Measurements from ENCODE around the gene CDC42EP1.

The CDC42EP1 gene

DNA sequence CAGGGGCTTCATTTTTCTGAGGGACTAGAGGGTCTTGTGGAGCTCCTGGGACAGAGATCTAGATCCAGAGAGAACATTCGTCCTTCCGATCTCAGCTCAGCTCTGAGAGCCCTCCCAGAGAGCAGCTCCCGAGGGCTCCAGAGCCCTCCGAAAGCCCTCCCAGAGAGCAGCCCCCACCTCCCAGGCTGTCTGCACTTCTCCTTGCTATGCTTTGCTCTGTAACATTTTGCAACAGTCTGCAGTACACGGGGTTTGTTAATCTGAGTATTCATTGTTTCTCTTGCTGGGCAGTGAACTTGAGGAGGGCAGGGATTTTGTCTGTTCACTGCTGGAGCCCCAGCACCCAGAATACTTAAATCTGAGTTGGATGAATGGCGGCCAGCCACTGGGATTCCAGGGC is 50.9 kb downstream of the CDC42EP1 start:
- no peak for DNase-seq (ENCODE audit: low read depth)

DNA sequence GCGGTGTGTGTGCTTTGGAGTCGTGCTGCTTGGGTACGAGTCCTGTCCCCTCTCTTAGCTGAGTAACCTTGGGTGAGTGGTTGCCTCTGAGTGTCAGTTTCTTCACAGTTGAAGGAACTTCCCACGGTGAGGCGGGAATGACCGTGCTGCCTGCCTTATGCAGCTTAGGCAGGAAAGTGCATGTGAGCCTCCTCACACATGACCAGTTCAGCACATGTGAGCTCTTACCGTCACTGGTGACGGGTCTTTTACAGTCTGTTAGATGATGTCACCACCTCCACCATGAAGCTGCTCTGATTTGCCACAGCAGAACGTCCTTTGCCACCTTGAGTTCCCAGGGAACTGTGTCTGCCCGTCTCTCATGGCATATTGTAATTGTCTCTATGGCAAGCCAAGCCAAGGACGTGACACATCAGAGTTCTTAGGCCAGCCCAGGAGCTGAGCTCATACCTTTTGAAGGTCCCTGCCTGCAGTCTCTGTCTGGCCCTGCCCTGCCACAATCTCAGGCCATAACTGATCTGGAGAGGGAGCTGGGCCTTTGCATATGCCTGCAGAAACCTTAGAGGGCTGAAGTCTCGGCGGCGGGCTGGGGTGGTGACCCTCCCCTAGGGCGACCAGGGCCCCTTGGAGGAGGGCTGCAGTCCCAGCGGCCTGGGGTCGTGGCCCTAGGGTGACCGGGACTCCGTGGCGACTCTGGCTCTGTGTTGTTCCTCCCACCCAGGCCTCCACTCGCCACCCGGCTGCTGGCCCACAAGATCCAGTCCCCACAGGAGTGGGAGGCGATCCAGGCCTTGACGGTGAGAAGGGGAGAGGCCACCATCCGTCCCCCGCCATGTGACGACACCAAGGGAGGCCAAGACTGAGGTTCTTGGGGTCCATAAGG is 56.2 kb downstream of the CDC42EP1 start:
- DNase-seq (ENCODE audit: low read depth), result no peak

DNA sequence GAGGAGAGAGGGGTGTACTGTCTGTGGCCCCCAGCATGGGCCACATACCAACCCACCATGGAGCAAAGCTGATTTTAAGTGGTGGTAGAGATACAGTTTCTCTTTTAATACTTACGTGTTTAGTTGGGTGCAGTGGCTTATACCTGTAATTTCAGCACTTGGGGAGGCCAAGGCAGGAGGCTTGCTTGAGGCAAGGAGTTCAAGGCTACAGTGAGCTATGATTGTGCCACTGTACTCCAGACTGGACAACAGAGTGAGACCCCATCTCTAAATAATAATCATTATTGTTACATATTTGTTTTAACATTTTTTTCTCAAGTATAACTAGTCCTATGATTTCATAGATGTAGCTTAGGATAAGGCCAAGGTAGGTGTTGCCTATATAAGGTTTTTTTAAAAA is 57.2 kb downstream of the CDC42EP1 start:
- no peak for DNase-seq (ENCODE audit: low read depth)

DNA sequence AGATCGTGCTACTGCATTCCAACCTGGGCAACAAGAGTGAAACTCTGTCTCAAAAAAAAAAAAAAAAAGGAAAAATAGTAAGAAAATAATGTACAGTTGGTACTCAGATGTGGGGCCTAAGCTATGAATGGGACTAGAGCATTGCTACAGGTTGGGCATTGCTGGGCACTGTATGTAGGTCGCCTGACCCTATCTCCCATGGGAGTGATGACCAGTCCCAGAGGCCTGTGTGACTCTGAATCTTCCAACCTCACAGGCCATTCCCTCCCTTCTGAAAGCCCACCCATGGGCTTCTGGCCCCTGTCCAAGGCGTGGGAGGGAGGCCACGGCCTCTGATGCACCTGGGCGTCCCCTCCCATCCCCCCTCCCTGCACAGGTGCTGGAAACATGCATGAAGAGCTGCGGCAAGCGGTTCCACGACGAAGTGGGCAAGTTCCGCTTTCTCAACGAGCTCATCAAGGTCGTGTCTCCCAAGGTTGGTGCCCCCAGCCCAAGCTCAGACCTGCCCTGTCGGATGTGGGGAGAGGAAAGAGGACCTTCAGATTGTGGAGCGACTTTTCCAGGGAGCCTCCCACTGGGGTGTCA is 57.9 kb downstream of the CDC42EP1 start:
- DNase-seq (ENCODE audit: low read depth), result no peak

DNA sequence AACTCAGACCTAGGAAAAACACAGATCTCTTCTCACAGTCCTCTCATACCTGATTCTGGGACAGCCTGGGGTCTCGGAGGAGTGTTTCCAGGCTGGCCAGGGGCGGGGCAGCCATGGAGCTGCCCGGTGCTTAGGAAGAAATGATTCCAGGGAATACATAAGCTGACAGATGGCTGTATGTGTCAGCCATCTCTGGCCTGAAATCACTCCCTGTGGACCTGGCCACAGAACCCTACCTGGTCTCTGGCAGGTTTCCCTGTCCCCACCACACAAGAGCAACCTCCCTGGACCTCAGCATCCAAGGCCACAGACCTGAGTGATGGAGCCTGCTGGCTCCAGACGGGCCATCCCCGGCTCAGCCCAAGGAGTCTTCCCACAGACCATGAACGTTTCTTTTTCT is 58.4 kb downstream of the CDC42EP1 start:
- no peak for DNase-seq (ENCODE audit: low read depth)

Data from stromal cell of bone marrow (primary cell).